K562 (cell line): ENCODE data around the gene CTSF. TPM values are rescaled to one million over a fixed set of nuclear protein-coding genes. Genes with fewer than 3 reads are reported as not detected.
A peak's percentile ranks its signal among the peaks of the same experiment; 100 is the strongest.

Experiments
- CREB3 ChIP-seq: fragments of 450-650 bp; conservative IDR thresholded peaks from 2 replicates; pipeline ENCODE4 v1.6.1; 2016; ENCODE audit warnings: missing genetic modification characterization, low read depth, mild to moderate bottlenecking, missing compliant biosample characterization, moderate library complexity
- FOXK2 ChIP-seq, 2 experiments: fragments of 450-650 bp; IDR thresholded peaks in 1 of 2; conservative IDR thresholded peaks in 1 of 2; 2 replicates each; pipeline ENCODE4 v1.6.1; 2016; ENCODE audit warnings: low read depth in 2 of 2, mild to moderate bottlenecking in 1 of 2
- MIER1 ChIP-seq: fragments of 450-650 bp; IDR thresholded peaks from 2 replicates; pipeline ENCODE4 v1.6.1; 2016; ENCODE audit warnings: antibody characterized with exemption, mild to moderate bottlenecking, low read depth
- POU5F1 ChIP-seq: fragments of 150-350 bp; IDR thresholded peaks from 2 replicates; pipeline ENCODE4 v1.6.1; 2014; ENCODE audit warnings: borderline replicate concordance, low read length, low read depth, mild to moderate bottlenecking; ENCODE audit not compliant: partially characterized antibody
- PTBP1 ChIP-seq: fragments of 200-400 bp; formaldehyde crosslinking; IDR thresholded peaks from 2 replicates; pipeline ENCODE4 v1.6.1; 2017; ENCODE audit warnings: low read depth, low read length
- SIRT6 ChIP-seq: IDR thresholded peaks from one replicate; pipeline ENCODE4 v1.6.1; 2012; ENCODE audit warnings: low read depth, mild to moderate bottlenecking, control low read depth, inconsistent platforms, low read length, moderate library complexity
- SMARCE1 ChIP-seq: fragments of 450-650 bp; IDR thresholded peaks from 2 replicates; pipeline ENCODE4 v1.7.1; 2016; ENCODE audit warnings: mild to moderate bottlenecking
- SREBF2 ChIP-seq: sonication (generic); formaldehyde crosslinking; IDR thresholded peaks from 2 replicates; pipeline ENCODE4 v1.4.0; 2020; ENCODE audit warnings: mild to moderate bottlenecking, missing genetic modification reagents
- TCF15 ChIP-seq: fragments of 250-450 bp; sonication (Bioruptor Pico); IDR thresholded peaks from 2 replicates; pipeline ENCODE4 v1.8.0; 2022; ENCODE audit warnings: moderate library complexity, mild to moderate bottlenecking, inconsistent platforms
- ZBTB40 ChIP-seq, 2 experiments: fragments of 450-650 bp in 1 of 2; sonication (generic) in 1 of 2; formaldehyde crosslinking in 1 of 2; IDR thresholded peaks; 2 replicates each; pipeline versions ENCODE4 v1.7.1 to v1.9.0; 2016 to 2022; ENCODE audit warnings: inconsistent platforms in 1 of 2, mild to moderate bottlenecking in 1 of 2, missing genetic modification reagents in 1 of 2
- ZFP91 ChIP-seq: sonication (generic); formaldehyde crosslinking; IDR thresholded peaks from 2 replicates; pipeline ENCODE4 v1.8.0; 2022; ENCODE audit warnings: mild to moderate bottlenecking, missing genetic modification reagents
- ZNF77 ChIP-seq: fragments of 250-450 bp; sonication (Bioruptor Pico); IDR thresholded peaks from 2 replicates; pipeline ENCODE4 v1.5.0; 2020
- ZSCAN32 ChIP-seq: fragments of 450-650 bp; formaldehyde crosslinking; IDR thresholded peaks from 2 replicates; pipeline ENCODE4 v1.4.0; 2020; ENCODE audit warnings: mild to moderate bottlenecking, moderate library complexity
- polyA plus RNA-seq, 8 experiments: library from polyadenylated mRNA; depleted of rRNA in 4 of 8; stranded (reverse) in 5 of 8; unstranded in 3 of 8; fragments of >200 nt; fragmentation: Nextera tagmentation in 2 of 8; fragmentation: Illumina TruSeq in 1 of 8; extraction: Ambion mirVana in 2 of 8; extraction: Trizol in 1 of 8; gene quantifications; 2 replicates each; pipeline versions ENCODE4 v1.2.1 to v1.2.3, GENCODE V29; 2011 to 2014; ENCODE audit warnings: inconsistent platforms in 1 of 8, missing spikeins in 1 of 8
- total RNA-seq, 7 experiments: library from RNA; depleted of rRNA in 6 of 7; stranded (reverse); fragments of >200 nt in 6 of 7; fragmentation: Illumina TruSeq in 2 of 7; extraction: Trizol in 2 of 7; gene quantifications; 2 replicates each; pipeline versions ENCODE4 v1.2.1 to v1.2.3, GENCODE V29; 2011 to 2021; ENCODE audit warnings: low replicate concordance in 1 of 7
- TF ChIP-seq, protein P1 (sequence below): fragments of 450-650 bp; formaldehyde crosslinking; IDR thresholded peaks from 2 replicates; pipeline ENCODE4 v1.4.0; 2020; ENCODE audit warnings: mild to moderate bottlenecking, moderate library complexity

Gene CTSF
- total and polyA plus RNA-seq, 9 of the 15 experiments (the other 6 are each of a cell fraction or from before 2014, with no cell fraction given): 0.41 to 10.5 (median 3.8) TPM

GRCh38 chr11:66593303-66593635 lies 24.9 kb upstream of the CTSF start (continued):
- TF ChIP-seq TCF15 (CRISPR knock-in tag) (peak; percentile 57; the same call in 1 of the 2 replicates), SREBF2 (CRISPR knock-in tag) (no peak), ZBTB40 (IDR thresholded peaks at IDR 0.05) (0 out of 2 replicates have a peak, but pooled peaks have one; percentile 61), ZBTB40 (CRISPR knock-in tag; IDR thresholded peaks at IDR 0.05) (no peak), MIER1 (0 out of 2 replicates have a peak, but pooled peaks have one; percentile 18), POU5F1 (no peak), ZNF77 (0 out of 2 replicates have a peak, but pooled peaks have one; percentile 32), CREB3 (tag) (no peak), PTBP1 (no peak), SIRT6 (no peak), SMARCE1 (0 out of 2 replicates have a peak, but pooled peaks have one; percentile 28), FOXK2 (conservative IDR thresholded peaks at IDR 0.05 in 1 of 2, IDR thresholded peaks at IDR 0.05 in 1 of 2; ENCODE audit: low read depth in 2 of 2) (peak in 1 of 2 experiments; percentile 85; a peak in 2 of 4 replicates), ZSCAN32 (CRISPR knock-in tag) (0 out of 2 replicates have a peak, but pooled peaks have one; percentile 23), ZFP91 (0 out of 2 replicates have a peak, but pooled peaks have one; percentile 29)
- TF ChIP-seq, protein P1, sequence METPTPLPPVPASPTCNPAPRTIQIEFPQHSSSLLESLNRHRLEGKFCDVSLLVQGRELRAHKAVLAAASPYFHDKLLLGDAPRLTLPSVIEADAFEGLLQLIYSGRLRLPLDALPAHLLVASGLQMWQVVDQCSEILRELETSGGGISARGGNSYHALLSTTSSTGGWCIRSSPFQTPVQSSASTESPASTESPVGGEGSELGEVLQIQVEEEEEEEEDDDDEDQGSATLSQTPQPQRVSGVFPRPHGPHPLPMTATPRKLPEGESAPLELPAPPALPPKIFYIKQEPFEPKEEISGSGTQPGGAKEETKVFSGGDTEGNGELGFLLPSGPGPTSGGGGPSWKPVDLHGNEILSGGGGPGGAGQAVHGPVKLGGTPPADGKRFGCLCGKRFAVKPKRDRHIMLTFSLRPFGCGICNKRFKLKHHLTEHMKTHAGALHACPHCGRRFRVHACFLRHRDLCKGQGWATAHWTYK (CRISPR knock-in tag): 0 out of 2 replicates have a peak, but pooled peaks have one; percentile 54
